NCI-H2171 (cell line): ENCODE results near the gene TOR4A.

Experiments used
- DNase-seq: peaks from one replicate; lab custom pipeline; 2025; lab: John Stamatoyannopoulos, UW

TOR4A gene

GRCh38 chr9:137306850-137307254, 29.3 kb downstream of the TOR4A start:
- no peak for DNase-seq

- DNase-seq, result no peak
These were observed 29.9 kb downstream of the TOR4A start for GRCh38 chr9:137307255-137308056.

GRCh38 chr9:137308057-137308619, 30.6 kb downstream of the TOR4A start:
- DNase-seq, result no peak

GRCh38 chr9:137309368-137310188, 32.1 kb downstream of the TOR4A start:
- no peak for DNase-seq

- DNase-seq, result peak; percentile 88
These were observed 32.9 kb downstream of the TOR4A start for GRCh38 chr9:137310189-137311052.

- DNase-seq, result peak; percentile 65
These were observed 33.9 kb downstream of the TOR4A start for GRCh38 chr9:137311171-137311985.

- DNase-seq, result no peak
These were observed 34.7 kb downstream of the TOR4A start for GRCh38 chr9:137311986-137312851.

GRCh38 chr9:137312852-137313325, 35.4 kb downstream of the TOR4A start:
- DNase-seq, result no peak

GRCh38 chr9:137313326-137313936, 35.9 kb downstream of the TOR4A start:
- DNase-seq, result no peak

- no peak for DNase-seq
These were observed 36.5 kb downstream of the TOR4A start for GRCh38 chr9:137313956-137314560.

GRCh38 chr9:137314561-137315560, 37.3 kb downstream of the TOR4A start:
- DNase-seq, result no peak

- DNase-seq, result no peak
These were observed 38.1 kb downstream of the TOR4A start for GRCh38 chr9:137315581-137316011.

GRCh38 chr9:137316012-137316981, 38.8 kb downstream of the TOR4A start:
- peak; percentile 77 for DNase-seq

GRCh38 chr9:137317021-137317717, 39.6 kb downstream of the TOR4A start:
- no peak for DNase-seq

GRCh38 chr9:137317718-137318511, 40.4 kb downstream of the TOR4A start:
- DNase-seq, result no peak
